OCI-LY7 (cell line): ENCODE measurements around the gene GNG13. TPM values are rescaled to one million over a fixed set of nuclear protein-coding genes. Genes with fewer than 3 reads are reported as not detected.
"Not testable (repeated sequence)": the region's sequence is repeated elsewhere in the genome, so short reads cannot be mapped to it uniquely, and the experiment has no call there.

ENCODE experiments used
- BruUV-seq: library from RNA; stranded (reverse); fragments of 400-500 nt; replicated peaks from 2 replicates; lab custom pipeline; 2021; lab: Mats Ljungman, UMichigan
- CTCF ChIA-PET: fragments of 300-600 bp; sonication (Branson Sonifier 250); formaldehyde crosslinking; loops from one replicate; lab custom pipeline; 2022; ENCODE audit warnings: antibody characterized with exemption; ENCODE audit not compliant: unreplicated experiment; lab: Charles Lee
- POLR2A ChIA-PET: fragments of 300-600 bp; sonication (Branson Sonifier 250); formaldehyde crosslinking; loops from one replicate; lab custom pipeline; 2022; ENCODE audit warnings: antibody characterized with exemption; lab: Charles Lee
- DNase-seq: peaks from one replicate; pipeline ENCODE4 v3.0.0-alpha.2; 2015; ENCODE audit warnings: low spot score
- H2AFZ ChIP-seq: fragments of 200-600 bp; sonication (generic), shearing (Covaris generic); 2 replicates; pipeline ENCODE4 v1.6.1; 2014; ENCODE audit warnings: mild to moderate bottlenecking, antibody characterized with exemption, low read length, moderate library complexity
- H3K27ac ChIP-seq: fragments of 200-600 bp; sonication (generic); 2 replicates; pipeline ENCODE4 v1.5.1; 2014; ENCODE audit warnings: mixed run types, low read depth, mild to moderate bottlenecking, moderate library complexity, low read length, inconsistent platforms; ENCODE audit not compliant: poor library complexity, severe bottlenecking
- H3K36me3 ChIP-seq: fragments of 200-600 bp; sonication (generic); 2 replicates; pipeline ENCODE4 v1.6.1; 2014; ENCODE audit warnings: mild to moderate bottlenecking, antibody characterized with exemption, low read length, moderate library complexity, mixed read lengths; ENCODE audit not compliant: insufficient read depth
- H3K4me1 ChIP-seq: fragments of 200-600 bp; sonication (generic); 2 replicates; pipeline ENCODE4 v1.5.1; 2014; ENCODE audit warnings: mild to moderate bottlenecking, low read length; ENCODE audit not compliant: insufficient read depth, poor library complexity, severe bottlenecking
- H3K4me2 ChIP-seq: fragments of 200-600 bp; sonication (generic); 2 replicates; pipeline ENCODE4 v1.6.1; 2014; ENCODE audit warnings: mild to moderate bottlenecking, low read length
- H3K4me3 ChIP-seq: fragments of 200-600 bp; sonication (generic); 2 replicates; pipeline ENCODE4 v1.5.1; 2014; ENCODE audit warnings: mild to moderate bottlenecking, low read depth, low read length; ENCODE audit not compliant: poor library complexity, severe bottlenecking
- H3K79me2 ChIP-seq: fragments of 200-600 bp; sonication (generic); 2 replicates; pipeline ENCODE4 v1.6.1; 2016; ENCODE audit warnings: low read depth, mild to moderate bottlenecking, low read length, moderate library complexity, mixed read lengths; ENCODE audit not compliant: insufficient read depth
- H3K9me2 ChIP-seq: fragments of 200-600 bp; sonication (generic); 2 replicates; pipeline ENCODE4 v1.6.1; 2016; ENCODE audit warnings: mild to moderate bottlenecking, low read length, mixed read lengths; ENCODE audit not compliant: insufficient read depth
- H3K9me3 ChIP-seq: fragments of 200-600 bp; sonication (generic); 2 replicates; pipeline ENCODE4 v1.6.1; 2014; ENCODE audit warnings: mild to moderate bottlenecking, mixed run types, low read length, mixed read lengths
- H4K20me1 ChIP-seq: fragments of 200-600 bp; sonication (generic); 2 replicates; pipeline ENCODE4 v1.6.1; 2014; ENCODE audit warnings: mild to moderate bottlenecking, antibody characterized with exemption, low read length, moderate library complexity, mixed read lengths; ENCODE audit not compliant: insufficient read depth
- CTCF ChIP-seq: fragments of 200-600 bp; sonication (generic); conservative IDR thresholded peaks from 2 replicates; pipeline ENCODE4 v1.5.1; 2014; ENCODE audit warnings: mild to moderate bottlenecking, antibody characterized with exemption, low read length, moderate library complexity, mixed read lengths
- EZH2phosphoT487 ChIP-seq: fragments of 200-600 bp; sonication (generic); IDR thresholded peaks from 2 replicates; pipeline ENCODE4 v1.6.1; 2018; ENCODE audit warnings: low read depth, borderline replicate concordance, mild to moderate bottlenecking, mixed run types, antibody characterized with exemption, low read length, moderate library complexity, mixed read lengths
- intact Hi-C: fragments of 100-400 bp; cut with micrococcal nuclease; formaldehyde crosslinking; loops from one replicate; pipeline ENCODE4 v1.10.0; 2022; ENCODE audit not compliant: unreplicated experiment
- total RNA-seq, 2 experiments: library from RNA; depleted of rRNA in 1 of 2; stranded (reverse); fragments of >200 nt in 1 of 2; shearing (Covaris generic) in 1 of 2; gene quantifications; 2 replicates each; pipeline ENCODE4 v1.2.3, GENCODE V29; 2014 to 2022

GNG13 gene
- total RNA-seq, 2 experiments from 2014 or later = not detected

- ChIA-PET POLR2A (no interaction called here), CTCF (no interaction called here)
- Histone ChIP-seq H4K20me1 (no peaks in the 10 kb centered on the region), H3K4me2 (no peak overlapping the region), H3K4me1 (no peaks in the 10 kb centered on the region), H3K36me3 (no peaks in the 10 kb centered on the region), H2AFZ (no peak overlapping the region), H3K4me3 (no peak overlapping the region), H3K27ac (no peak overlapping the region), H3K9me3 (peaks cover 8% of the 10 kb centered on the region), H3K79me2 (no peaks in the 10 kb centered on the region), H3K9me2 (no peaks in the 10 kb centered on the region)
- TF ChIP-seq EZH2phosphoT487 = no peak
- TF ChIP-seq CTCF = no peak
- BruUV-seq = no TSS peak
- no peak for DNase-seq
- intact Hi-C loops = no loop called here
Observed at GRCh38 chr16:838741-839140, 38.2 kb upstream of the GNG13 start.

GRCh38 chr16:836822-837221, 36.3 kb upstream of the GNG13 start:
- H2AFZ ChIP-seq, H3K4me3 ChIP-seq, intact Hi-C loops, H3K79me2 ChIP-seq, H3K4me1 ChIP-seq, CTCF ChIA-PET, H3K9me3 ChIP-seq, H4K20me1 ChIP-seq, H3K27ac ChIP-seq, H3K9me2 ChIP-seq, DNase-seq, H3K36me3 ChIP-seq, BruUV-seq, H3K4me2 ChIP-seq, POLR2A ChIA-PET: not testable (repeated sequence)

GRCh38 chr16:836221-836620, 35.7 kb upstream of the GNG13 start:
- peaks cover 8% of the 10 kb centered on the region for H3K9me3 ChIP-seq
- no peaks in the 10 kb centered on the region for H3K9me2 ChIP-seq
- no peak overlapping the region for H3K4me2 ChIP-seq
- intact Hi-C loops = no loop called here
- POLR2A ChIA-PET = no interaction called here
- no peaks in the 10 kb centered on the region for H3K79me2 ChIP-seq
- TF ChIP-seq CTCF (no peak), EZH2phosphoT487 (no peak)
- no TSS peak for BruUV-seq
- no peaks in the 10 kb centered on the region for H3K4me1 ChIP-seq
- H3K4me3 ChIP-seq = no peak overlapping the region
- no peak overlapping the region for H3K27ac ChIP-seq
- H4K20me1 ChIP-seq = no peaks in the 10 kb centered on the region
- CTCF ChIA-PET = no interaction called here
- no peak for DNase-seq
- no peaks in the 10 kb centered on the region for H3K36me3 ChIP-seq
- H2AFZ ChIP-seq = no peak overlapping the region
